Natural killer cell (primary cell): ENCODE measurements around the gene SPEF1. TPM values are rescaled to one million over a fixed set of nuclear protein-coding genes. Genes with fewer than 3 reads are reported as not detected.
A peak's percentile ranks its signal among the peaks of the same experiment; 100 is the strongest.

Experiments used
- ATAC-seq, 3 donors: fragments of 150-1000 bp in 2 of 3; fragments of 200-7000 bp in 1 of 3; cut with Tn5 transposase; 1 replicate in 1 of 3; 2 replicates in 2 of 3; pipeline ENCODE4 v1.10.0; 2021; ENCODE audit warnings: mild to moderate bottlenecking in 2 of 3, moderate library complexity in 2 of 3
- DNase-seq, 2 donors: peaks; one replicate each; pipeline versions ENCODE4 v3.0.0 to v3.0.0-alpha.2; 2013 to 2021; ENCODE audit warnings: mixed read lengths in 1 of 2
- H3K27ac ChIP-seq: one replicate; pipeline ENCODE4 v1.5.1; 2013; ENCODE audit warnings: mild to moderate bottlenecking, low read length
- H3K27me3 ChIP-seq: one replicate; pipeline ENCODE4 v1.6.1; 2013; ENCODE audit warnings: low read length; ENCODE audit not compliant: control insufficient read depth, insufficient read depth
- H3K36me3 ChIP-seq: one replicate; pipeline ENCODE4 v1.6.1; 2013; ENCODE audit warnings: low read length; ENCODE audit not compliant: control insufficient read depth, insufficient read depth
- H3K4me1 ChIP-seq: one replicate; pipeline ENCODE4 v1.6.1; 2013; ENCODE audit warnings: low read length; ENCODE audit not compliant: control insufficient read depth, insufficient read depth
- H3K4me3 ChIP-seq: one replicate; pipeline ENCODE4 v1.5.1; 2013; ENCODE audit warnings: low read length
- H3K9me3 ChIP-seq: one replicate; pipeline ENCODE4 v1.6.1; 2013; ENCODE audit warnings: low read length; ENCODE audit not compliant: control insufficient read depth, insufficient read depth
- H3K27ac Mint-ChIP-seq, 2 donors: one replicate each; pipeline ENCODE4 v1.8.0; 2022; ENCODE audit warnings: mild to moderate bottlenecking in 2 of 2, mixed read lengths in 2 of 2, moderate library complexity in 1 of 2
- H3K27me3 Mint-ChIP-seq, 2 donors: one replicate each; pipeline ENCODE4 v1.8.0; 2022; ENCODE audit warnings: low read depth in 2 of 2, mixed read lengths in 2 of 2
- H3K36me3 Mint-ChIP-seq: one replicate; pipeline ENCODE4 v1.8.0; 2022; ENCODE audit warnings: mixed read lengths
- H3K4me1 Mint-ChIP-seq, 2 donors: one replicate each; pipeline ENCODE4 v1.8.0; 2022; ENCODE audit warnings: mixed read lengths in 2 of 2
- H3K4me3 Mint-ChIP-seq: one replicate; pipeline ENCODE4 v1.8.0; 2022; ENCODE audit warnings: mild to moderate bottlenecking, moderate library complexity, mixed read lengths
- H3K9me3 Mint-ChIP-seq, 2 donors: one replicate each; pipeline ENCODE4 v1.8.0; 2022; ENCODE audit warnings: mixed read lengths in 2 of 2
- CTCF ChIP-seq: fragments of 200-600 bp; IDR thresholded peaks from one replicate; pipeline ENCODE4 v1.8.0; 2022; ENCODE audit warnings: antibody characterized with exemption
- WGBS: methylation state at CpG from one replicate; pipeline ENCODE4 v1.1.7; 2013; ENCODE audit warnings: missing lambda C conversion rate; ENCODE audit not compliant: insufficient coverage; 5-methylcytosine and 5-hydroxymethylcytosine counted together
- intact Hi-C: fragments of 100-400 bp; cut with micrococcal nuclease; formaldehyde crosslinking; loops from one replicate; pipeline ENCODE4 v1.14.2; 2022
- total RNA-seq, 4 donors: library from RNA; stranded (reverse); fragments of 120-200 nt in 1 of 4; gene quantifications; one replicate each; pipeline versions ENCODE4 v1.2.3 to v1.2.4, GENCODE V29; 2013 to 2022

The SPEF1 gene
- total RNA-seq, 3 donors from 2014 or later (not counting 1 experiment from before 2014, with no cell fraction given) = 0.23 TPM; not detected in 2

DNA sequence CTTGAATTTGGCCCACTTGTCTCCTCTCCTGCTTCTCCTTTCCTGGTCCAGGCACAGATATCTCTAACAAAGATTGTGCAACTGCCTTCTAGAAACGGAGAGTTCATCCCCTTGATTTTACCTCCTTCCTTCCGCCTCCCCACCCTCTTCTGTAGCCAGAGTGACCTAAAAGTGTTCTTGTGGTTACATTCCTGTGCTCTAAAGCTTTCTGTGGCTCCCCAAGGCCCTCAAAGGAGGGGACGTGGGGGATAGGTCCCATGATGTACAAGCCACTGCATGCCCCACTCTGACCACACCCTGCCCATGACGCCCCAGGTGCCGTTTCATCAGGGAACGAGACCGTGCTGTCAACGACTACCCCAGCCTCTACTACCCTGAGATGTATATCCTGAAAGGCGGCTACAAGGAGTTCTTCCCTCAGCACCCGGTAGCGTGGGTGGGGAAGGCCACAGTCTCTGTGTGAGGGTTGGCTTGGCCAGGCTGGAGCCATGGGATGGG is 23.1 kb upstream of the SPEF1 start:
- peaks cover 22 to 58% of the 10 kb centered on the region in 2 donors for H3K4me1 Mint-ChIP-seq
- intact Hi-C loops = no loop called here
- peaks cover 69% of the 10 kb centered on the region for H3K36me3 ChIP-seq
- H3K9me3 Mint-ChIP-seq = no peaks in the 10 kb centered on the region
- H3K27me3 Mint-ChIP-seq = no peaks in the 10 kb centered on the region
- DNase-seq (no peak), ATAC-seq (no peak)
- TF ChIP-seq CTCF = no peak
- no peak overlapping the region for H3K4me3 ChIP-seq
- no peak overlapping the region for H3K27ac ChIP-seq
- H3K36me3 Mint-ChIP-seq = peaks cover 19% of the 10 kb centered on the region
- peaks cover 83% of the 10 kb centered on the region for H3K4me1 ChIP-seq
- H3K4me3 Mint-ChIP-seq = no peak overlapping the region
- peak overlapping the region in 1 of 2 donors; percentile 73 for H3K27ac Mint-ChIP-seq
- WGBS = 79% methylated on average over 8 of the region's 11 CpGs
- H3K27me3 ChIP-seq = no peaks in the 10 kb centered on the region
- no peaks in the 10 kb centered on the region for H3K9me3 ChIP-seq

DNA sequence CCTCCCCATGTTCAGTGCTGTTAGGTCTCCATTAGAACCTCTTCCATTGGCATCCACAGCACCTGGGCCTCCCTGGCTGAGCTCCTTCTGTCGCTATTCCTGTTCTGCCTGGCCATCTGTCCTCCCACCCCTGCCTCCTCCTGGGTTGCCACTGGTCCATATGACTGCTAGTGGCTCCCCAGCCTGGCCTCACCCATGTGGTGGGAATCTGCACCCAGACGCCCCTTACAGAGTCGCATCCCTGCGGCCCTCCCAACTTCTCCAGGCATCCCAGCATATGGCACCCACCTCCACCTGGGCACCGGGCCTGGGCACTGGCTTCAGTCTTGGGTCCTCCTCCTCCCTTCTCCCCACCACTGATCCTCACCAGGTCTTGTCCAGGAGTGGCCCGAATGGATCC is 22.6 kb upstream of the SPEF1 start:
- Histone ChIP-seq H3K27ac (no peak overlapping the region), H3K4me1 (peaks cover 88% of the 10 kb centered on the region), H3K9me3 (no peaks in the 10 kb centered on the region), H3K36me3 (peaks cover 69% of the 10 kb centered on the region), H3K27me3 (no peaks in the 10 kb centered on the region), H3K4me3 (no peak overlapping the region)
- Mint-ChIP-seq H3K36me3 (peaks cover 19% of the 10 kb centered on the region), H3K27me3 (no peaks in the 10 kb centered on the region), H3K27ac (peak overlapping the region in 1 of 2 donors; percentile 73), H3K9me3 (no peaks in the 10 kb centered on the region), H3K4me3 (no peak overlapping the region), H3K4me1 (peaks cover 26 to 62% of the 10 kb centered on the region in 2 donors)
- DNase-seq = no peak
- no peak for ATAC-seq
- TF ChIP-seq CTCF = no peak
- intact Hi-C loops = no loop called here
- 90% methylated on average over 6 of the region's 6 CpGs for WGBS

- Histone ChIP-seq H3K4me3 (no peak overlapping the region), H3K9me3 (no peaks in the 10 kb centered on the region), H3K36me3 (peaks cover 72% of the 10 kb centered on the region), H3K27me3 (no peaks in the 10 kb centered on the region), H3K27ac (no peak overlapping the region), H3K4me1 (peaks cover 93% of the 10 kb centered on the region)
- 95% methylated on average over 14 of the region's 14 CpGs for WGBS
- Mint-ChIP-seq H3K36me3 (peaks cover 19% of the 10 kb centered on the region), H3K9me3 (no peaks in the 10 kb centered on the region), H3K4me1 (peaks cover 32 to 68% of the 10 kb centered on the region in 2 donors), H3K27ac (peak overlapping the region in 1 of 2 donors; percentile 73), H3K27me3 (no peaks in the 10 kb centered on the region), H3K4me3 (no peak overlapping the region)
- DNase-seq (no peak), ATAC-seq (no peak)
- intact Hi-C loops = no loop called here
- no peak for TF ChIP-seq CTCF
These were observed 22.0 kb upstream of the SPEF1 start for GRCh38 chr20:3803289-3803688.
